GM12801 (cell line): ENCODE results near the gene ZFC3H1.

Source experiments
- CTCF ChIP-seq: IDR thresholded peaks from one replicate; pipeline ENCODE4 v1.5.1; 2011; ENCODE audit warnings: control low read depth; ENCODE audit not compliant: insufficient read length; ENCODE audit errors: extremely low read depth

ZFC3H1 gene

GRCh38 chr12:71621938-71622337 lies 41.7 kb downstream of the ZFC3H1 start:
- TF ChIP-seq CTCF = no peak

- no peak for TF ChIP-seq CTCF
Measured at GRCh38 chr12:71610031-71610795, 53.4 kb downstream of the ZFC3H1 start.

GRCh38 chr12:71607494-71608330 lies 55.9 kb downstream of the ZFC3H1 start:
- no peak for TF ChIP-seq CTCF

- no peak for TF ChIP-seq CTCF
Measured at GRCh38 chr12:71605039-71605438, 58.6 kb downstream of the ZFC3H1 start.

- TF ChIP-seq CTCF = no peak
Measured at GRCh38 chr12:71602761-71603577, 60.7 kb downstream of the ZFC3H1 start.

- TF ChIP-seq CTCF = no peak
Measured at GRCh38 chr12:71601546-71601945, 62.1 kb downstream of the ZFC3H1 start.

GRCh38 chr12:71599210-71599609 lies 64.4 kb downstream of the ZFC3H1 start:
- TF ChIP-seq CTCF = no peak
